MG63 (cell line): ENCODE measurements around the gene MOV10. TPM values are rescaled to one million over a fixed set of nuclear protein-coding genes. Genes with fewer than 3 reads are reported as not detected.
A peak's percentile ranks its signal among the peaks of the same experiment; 100 is the strongest.

Experiments used
- DNase-seq: peaks from one replicate; pipeline ENCODE4 v3.0.0-alpha.2; 2020
- H3K27me3 ChIP-seq: fragments of 250-450 bp; sonication (Bioruptor Pico); 2 replicates; pipeline ENCODE4 v1.5.1; 2020; ENCODE audit warnings: mild to moderate bottlenecking, moderate library complexity
- H3K36me3 ChIP-seq: fragments of 250-450 bp; sonication (Bioruptor Pico); 2 replicates; pipeline ENCODE4 v1.5.1; 2020; ENCODE audit warnings: mild to moderate bottlenecking, moderate library complexity
- H3K4me3 ChIP-seq: fragments of 250-450 bp; sonication (Bioruptor Pico); 2 replicates; pipeline ENCODE4 v1.5.1; 2020; ENCODE audit warnings: mild to moderate bottlenecking, moderate library complexity
- H3K9me3 ChIP-seq: fragments of 250-450 bp; sonication (Bioruptor Pico); 2 replicates; pipeline ENCODE4 v1.5.1; 2020; ENCODE audit warnings: mild to moderate bottlenecking, moderate library complexity
- total RNA-seq: library from RNA; depleted of rRNA; stranded (reverse); fragments of >200 nt; shearing (Covaris generic); gene quantifications from 2 replicates; pipeline ENCODE4 v1.2.3, GENCODE V29; 2014; ENCODE audit warnings: low replicate concordance

The MOV10 gene
- total RNA-seq, 1 experiment from 2014 or later: 39.7 TPM

- Histone ChIP-seq H3K9me3 (no peaks in the 10 kb centered on the region), H3K36me3 (peaks cover 74% of the 10 kb centered on the region), H3K4me3 (no peak overlapping the region), H3K27me3 (no peaks in the 10 kb centered on the region)
- DNase-seq: no peak
Measured at GRCh38 chr1:112692681-112693080, 18.2 kb downstream of the MOV10 start.

DNA sequence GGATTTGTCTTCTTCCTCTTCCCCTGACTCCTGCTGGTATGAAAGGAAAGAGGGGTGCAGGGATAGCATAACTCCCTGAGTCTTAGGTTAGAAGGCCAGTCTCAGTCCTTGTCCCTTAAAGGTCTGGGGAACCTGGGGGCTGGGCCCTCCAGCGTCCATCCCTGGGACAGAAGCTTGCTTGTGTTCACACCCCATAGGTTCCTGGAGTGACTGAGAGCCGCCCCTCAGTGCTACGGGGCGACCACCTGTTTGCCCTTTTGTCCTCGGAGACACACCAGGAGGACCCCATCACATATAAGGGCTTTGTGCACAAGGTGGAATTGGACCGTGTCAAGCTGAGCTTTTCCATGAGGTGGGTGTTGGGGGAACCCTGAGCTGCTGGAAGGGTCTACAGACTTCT, 19.4 kb downstream of the MOV10 start:
- Histone ChIP-seq H3K36me3 (peaks cover 83% of the 10 kb centered on the region), H3K4me3 (no peak overlapping the region), H3K9me3 (no peaks in the 10 kb centered on the region), H3K27me3 (no peaks in the 10 kb centered on the region)
- no peak for DNase-seq

DNA sequence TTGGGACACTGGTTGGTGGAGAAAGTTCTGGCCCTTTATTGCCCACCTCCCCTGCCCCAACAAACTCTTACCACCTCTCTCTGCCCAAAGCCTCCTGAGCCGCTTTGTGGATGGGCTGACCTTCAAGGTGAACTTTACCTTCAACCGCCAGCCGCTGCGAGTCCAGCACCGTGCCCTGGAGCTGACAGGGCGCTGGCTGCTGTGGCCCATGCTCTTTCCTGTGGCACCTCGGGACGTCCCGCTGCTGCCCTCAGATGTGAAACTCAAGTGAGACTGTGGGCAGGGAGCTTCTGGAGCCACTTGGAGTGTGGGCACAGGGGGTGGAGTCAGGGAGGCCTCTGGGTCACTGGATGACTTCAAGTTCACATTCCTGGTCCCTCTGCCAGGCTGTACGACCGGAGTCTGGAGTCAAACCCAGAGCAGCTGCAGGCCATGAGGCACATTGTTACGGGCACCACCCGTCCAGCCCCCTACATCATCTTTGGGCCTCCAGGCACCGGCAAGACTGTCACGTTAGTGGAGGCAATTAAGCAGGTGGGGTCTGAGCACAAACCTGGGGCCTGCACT, 20.0 kb downstream of the MOV10 start:
- peaks cover 85% of the 10 kb centered on the region for H3K36me3 ChIP-seq
- DNase-seq: no peak
- H3K9me3 ChIP-seq: no peaks in the 10 kb centered on the region
- H3K27me3 ChIP-seq: no peaks in the 10 kb centered on the region
- H3K4me3 ChIP-seq: no peak overlapping the region

GRCh38 chr1:112695276-112695675, 20.8 kb downstream of the MOV10 start:
- Histone ChIP-seq H3K4me3 (no peak overlapping the region), H3K27me3 (no peaks in the 10 kb centered on the region), H3K36me3 (peaks cover 86% of the 10 kb centered on the region), H3K9me3 (no peaks in the 10 kb centered on the region)
- no peak for DNase-seq

- no peak for DNase-seq
- H3K27me3 ChIP-seq: no peaks in the 10 kb centered on the region
- no peaks in the 10 kb centered on the region for H3K9me3 ChIP-seq
- H3K36me3 ChIP-seq: peaks cover 88% of the 10 kb centered on the region
- no peak overlapping the region for H3K4me3 ChIP-seq
Measured at GRCh38 chr1:112696578-112697314, 22.3 kb downstream of the MOV10 start.

- Histone ChIP-seq H3K9me3 (no peaks in the 10 kb centered on the region), H3K4me3 (no peak overlapping the region), H3K27me3 (no peaks in the 10 kb centered on the region), H3K36me3 (peaks cover 89% of the 10 kb centered on the region)
- DNase-seq: no peak
Measured at GRCh38 chr1:112697781-112698201, 23.3 kb downstream of the MOV10 start.

DNA sequence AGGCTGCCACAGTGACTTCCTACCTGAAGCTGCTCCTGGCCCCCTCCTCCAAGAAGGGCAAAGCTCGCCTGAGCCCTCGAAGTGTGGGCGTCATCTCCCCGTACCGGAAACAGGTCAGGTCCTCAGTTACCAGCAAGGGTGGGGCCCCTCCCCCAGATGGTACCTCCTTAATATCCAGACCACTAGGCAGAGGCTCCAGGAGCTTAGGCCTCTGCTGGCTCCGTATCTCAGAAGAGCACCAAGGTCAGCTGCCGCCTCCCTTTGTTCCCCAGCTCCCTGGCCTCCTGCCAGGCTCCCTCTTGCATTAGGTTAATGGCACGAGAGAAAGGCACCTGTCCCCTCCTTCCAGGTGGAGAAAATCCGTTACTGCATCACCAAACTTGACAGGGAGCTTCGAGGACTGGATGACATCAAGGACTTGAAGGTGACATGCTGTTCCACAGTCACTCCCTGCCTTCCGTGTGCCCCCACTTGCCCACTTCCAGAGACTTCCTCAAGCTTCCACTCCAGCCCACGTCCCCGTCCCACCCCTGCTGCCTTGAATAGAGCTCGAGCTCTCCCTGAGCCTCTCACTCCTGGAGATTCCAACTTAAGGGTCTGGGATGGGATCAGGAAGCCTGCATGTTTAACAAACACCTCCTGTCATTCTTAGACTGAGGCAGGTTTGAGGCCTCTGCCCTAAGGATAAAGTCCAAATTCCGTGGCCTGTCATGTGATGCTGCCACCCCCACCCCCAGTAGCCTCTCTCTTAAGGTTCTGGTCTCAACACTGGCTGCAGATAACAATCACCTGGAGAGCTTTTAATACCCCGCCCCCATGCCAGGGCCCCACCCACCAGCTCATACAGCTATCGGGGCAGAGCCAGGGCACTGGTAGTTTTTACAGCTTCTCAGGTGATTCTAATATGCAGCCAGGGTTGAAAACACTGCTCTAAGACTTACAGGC, 24.2 kb downstream of the MOV10 start:
- Histone ChIP-seq H3K27me3 (no peaks in the 10 kb centered on the region), H3K4me3 (no peak overlapping the region), H3K9me3 (no peaks in the 10 kb centered on the region), H3K36me3 (peaks cover 92% of the 10 kb centered on the region)
- no peak for DNase-seq

DNA sequence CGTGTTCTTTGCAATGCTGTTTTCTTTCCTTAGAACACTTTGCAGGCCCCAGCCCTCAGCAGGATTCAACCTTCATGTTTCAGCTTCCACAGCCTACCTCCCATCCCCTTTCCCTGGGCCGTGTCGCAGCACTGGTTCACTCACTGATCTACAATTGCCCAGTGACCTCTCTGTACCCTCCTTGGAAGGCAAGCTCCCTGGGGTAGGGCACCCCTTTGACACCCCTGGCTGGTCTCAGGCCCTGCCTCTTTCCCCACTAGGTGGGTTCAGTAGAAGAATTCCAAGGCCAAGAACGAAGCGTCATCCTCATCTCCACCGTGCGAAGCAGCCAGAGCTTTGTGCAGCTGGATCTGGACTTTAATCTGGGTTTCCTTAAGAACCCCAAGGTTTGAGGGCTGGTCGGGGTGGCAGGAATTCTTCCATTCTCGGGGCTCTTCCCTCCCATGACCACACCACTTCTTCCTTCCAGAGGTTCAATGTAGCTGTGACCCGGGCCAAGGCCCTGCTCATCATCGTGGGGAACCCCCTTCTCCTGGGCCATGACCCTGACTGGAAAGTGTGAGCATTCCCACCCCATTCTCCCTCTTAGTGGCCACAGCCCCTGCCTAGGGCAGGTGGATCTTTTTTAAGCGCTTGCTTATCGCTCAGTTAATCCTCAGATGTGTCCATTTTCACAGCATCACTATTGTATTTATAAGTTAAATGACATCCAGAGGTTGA, 25.1 kb downstream of the MOV10 start:
- Histone ChIP-seq H3K4me3 (no peak overlapping the region), H3K27me3 (no peaks in the 10 kb centered on the region)

GRCh38 chr1:112700290-112701226, 26.1 kb downstream of the MOV10 start:
- Histone ChIP-seq H3K27me3 (no peaks in the 10 kb centered on the region), H3K4me3 (no peak overlapping the region), H3K9me3 (no peaks in the 10 kb centered on the region), H3K36me3 (peaks cover 90% of the 10 kb centered on the region)
- DNase-seq: peak; percentile 95

More for the DNA sequence above, 25.1 kb downstream of the MOV10 start:
- Histone ChIP-seq H3K36me3 (peaks cover 94% of the 10 kb centered on the region), H3K9me3 (no peaks in the 10 kb centered on the region)
- DNase-seq: no peak

- H3K27me3 ChIP-seq: no peaks in the 10 kb centered on the region
- DNase-seq: no peak
- H3K4me3 ChIP-seq: no peak overlapping the region
- H3K9me3 ChIP-seq: no peaks in the 10 kb centered on the region
- peaks cover 87% of the 10 kb centered on the region for H3K36me3 ChIP-seq
Measured at GRCh38 chr1:112701227-112702066, 27.0 kb downstream of the MOV10 start.

GRCh38 chr1:112702067-112702395, 27.6 kb downstream of the MOV10 start:
- Histone ChIP-seq H3K36me3 (peaks cover 81% of the 10 kb centered on the region), H3K9me3 (no peaks in the 10 kb centered on the region), H3K4me3 (no peak overlapping the region), H3K27me3 (no peaks in the 10 kb centered on the region)
- DNase-seq: no peak

GRCh38 chr1:112702420-112703261, 28.2 kb downstream of the MOV10 start:
- Histone ChIP-seq H3K4me3 (no peak overlapping the region), H3K27me3 (no peaks in the 10 kb centered on the region), H3K36me3 (peaks cover 75% of the 10 kb centered on the region), H3K9me3 (no peaks in the 10 kb centered on the region)
- DNase-seq: no peak

GRCh38 chr1:112703706-112704105, 29.2 kb downstream of the MOV10 start:
- DNase-seq: no peak
- H3K36me3 ChIP-seq: peaks cover 65% of the 10 kb centered on the region
- no peak overlapping the region for H3K4me3 ChIP-seq

GRCh38 chr1:112704391-112704933, 30.0 kb downstream of the MOV10 start:
- DNase-seq: no peak
- H3K4me3 ChIP-seq: peak overlapping the region; percentile 82
- peaks cover 58% of the 10 kb centered on the region for H3K36me3 ChIP-seq
- H3K27me3 ChIP-seq: no peaks in the 10 kb centered on the region
- no peaks in the 10 kb centered on the region for H3K9me3 ChIP-seq

More at GRCh38 chr1:112703706-112704105, 29.2 kb downstream of the MOV10 start:
- Histone ChIP-seq H3K9me3 (no peaks in the 10 kb centered on the region), H3K27me3 (no peaks in the 10 kb centered on the region)
